NCI-H1092 treated with DMSO at 0.1 percent for 48 hours (cell line): ENCODE measurements around the gene LINGO1.

Source experiments
- DNase-seq: peaks from one replicate; lab custom pipeline; 2025; lab: John Stamatoyannopoulos, UW

The LINGO1 gene

DNA sequence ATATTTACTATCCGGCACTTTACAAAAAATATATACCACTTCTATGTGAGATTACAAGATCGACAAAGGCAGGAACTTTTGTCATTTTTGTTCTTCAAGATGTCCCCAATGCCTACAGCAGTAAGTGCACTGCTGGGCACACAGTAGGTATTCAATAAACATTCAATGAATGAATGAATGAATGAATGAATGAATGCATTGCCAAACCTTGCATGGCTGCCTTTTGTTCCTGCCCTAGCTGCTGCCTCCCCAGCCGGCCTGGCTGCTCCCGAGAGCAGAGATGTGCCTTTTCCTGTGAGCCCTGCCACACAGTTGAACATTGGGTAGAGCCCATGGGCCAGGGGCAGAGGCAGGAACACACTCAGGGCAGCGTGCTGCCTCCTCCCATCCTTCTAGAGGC is 37.5 kb downstream of the LINGO1 start:
- no peak for DNase-seq

DNA sequence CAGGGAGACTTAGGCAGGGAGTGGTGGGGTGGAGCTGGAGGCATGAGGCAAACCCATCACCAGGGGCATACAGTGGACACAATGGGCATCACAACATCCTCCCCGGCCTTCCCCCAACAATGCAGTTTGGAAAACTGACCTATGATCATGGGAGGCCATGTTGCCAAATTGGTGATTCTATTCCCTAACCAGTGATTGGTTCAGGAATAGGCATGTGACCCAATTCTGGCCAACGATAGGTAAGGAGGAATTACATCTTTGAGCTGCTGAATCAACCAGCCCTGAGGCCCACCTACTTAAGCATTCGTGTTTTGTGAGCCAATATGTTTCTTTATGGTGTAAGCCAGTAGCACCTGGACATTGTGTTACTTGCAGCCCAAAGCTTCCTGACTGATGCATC is 40.0 kb downstream of the LINGO1 start:
- no peak for DNase-seq

GRCh38 chr15:77591968-77592613 is 40.6 kb downstream of the LINGO1 start:
- no peak for DNase-seq

DNA sequence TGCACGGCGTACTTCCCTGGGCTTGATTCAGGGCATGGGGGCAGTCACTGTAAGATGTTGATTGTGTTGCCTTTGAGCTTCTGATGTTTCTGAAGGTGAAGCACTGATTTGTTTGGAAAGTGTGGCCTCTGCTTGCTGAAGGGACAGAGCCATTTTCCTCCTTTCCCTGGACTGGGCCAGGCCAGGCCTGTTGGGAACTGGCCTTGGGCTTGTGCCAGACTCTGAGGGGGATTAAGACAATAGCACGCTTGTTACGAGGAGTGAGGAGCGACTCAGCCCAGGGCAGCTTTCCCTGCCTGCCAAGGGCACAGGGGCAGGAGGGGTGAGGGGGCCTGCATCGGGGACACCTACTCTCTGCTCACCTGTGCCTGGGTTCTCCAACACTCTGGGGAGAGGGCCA is 42.9 kb downstream of the LINGO1 start:
- peak; percentile 6 for DNase-seq

DNA sequence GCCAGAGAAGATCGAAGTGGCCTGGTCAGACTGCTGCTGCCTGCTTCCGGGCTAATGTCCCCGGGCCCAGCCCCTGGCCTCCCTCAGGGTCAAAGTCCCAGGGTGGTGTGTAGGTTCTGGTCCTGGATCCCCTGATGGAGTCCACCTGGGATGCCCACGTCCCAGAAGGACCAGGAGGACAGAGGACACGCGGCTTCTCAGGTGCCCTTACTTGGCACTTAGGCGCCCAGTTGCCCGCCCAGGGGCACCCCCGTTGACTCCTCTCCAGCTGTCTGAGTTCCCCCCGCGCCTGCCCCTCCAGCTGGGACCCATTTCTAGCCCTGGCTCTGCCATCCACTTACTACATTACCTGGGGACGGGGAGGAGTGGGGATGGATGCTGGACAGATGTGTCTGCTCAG is 44.6 kb downstream of the LINGO1 start:
- DNase-seq: no peak

- no peak for DNase-seq
Observed at GRCh38 chr15:77584691-77585090, 48.0 kb downstream of the LINGO1 start.

DNA sequence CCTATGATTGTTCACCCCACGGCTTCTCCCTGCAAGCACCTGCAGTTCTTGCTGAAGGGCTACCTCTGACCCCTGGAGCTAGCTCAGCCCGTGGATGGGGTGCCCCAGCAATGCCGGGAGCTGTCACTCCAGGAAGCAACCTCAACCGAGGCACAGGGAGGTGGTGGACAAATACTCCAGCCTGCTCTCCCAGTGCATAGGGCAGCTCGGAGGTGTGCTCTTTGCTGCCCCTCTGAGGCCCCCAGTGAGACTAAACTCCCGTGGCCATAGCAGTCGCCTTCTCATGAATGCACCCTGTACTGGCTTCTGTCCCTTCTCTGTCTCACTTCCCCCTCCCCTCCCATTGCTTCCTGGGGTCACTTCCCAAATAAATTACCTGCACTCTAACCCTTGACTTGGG is 48.5 kb downstream of the LINGO1 start:
- no peak for DNase-seq

DNA sequence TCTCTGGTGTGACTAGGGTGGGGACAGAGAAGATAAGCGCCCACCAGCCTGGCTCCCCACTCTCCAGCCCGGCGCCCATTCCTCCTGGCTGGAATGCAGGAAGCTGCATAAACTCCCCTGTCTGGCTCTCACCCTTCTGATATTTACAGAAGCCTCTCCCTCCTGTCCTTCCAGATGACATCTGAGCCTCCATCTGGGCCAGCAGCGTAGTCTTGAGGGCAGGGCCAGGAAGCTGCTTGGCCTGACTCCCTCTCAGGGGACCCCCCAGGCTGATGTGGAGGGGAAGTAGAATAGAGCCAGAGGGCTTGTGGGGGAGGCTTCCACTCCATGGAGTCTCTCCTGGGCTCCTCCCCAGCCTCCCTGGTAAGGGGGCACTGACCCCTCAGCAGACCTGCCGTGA is 49.9 kb downstream of the LINGO1 start:
- no peak for DNase-seq

DNA sequence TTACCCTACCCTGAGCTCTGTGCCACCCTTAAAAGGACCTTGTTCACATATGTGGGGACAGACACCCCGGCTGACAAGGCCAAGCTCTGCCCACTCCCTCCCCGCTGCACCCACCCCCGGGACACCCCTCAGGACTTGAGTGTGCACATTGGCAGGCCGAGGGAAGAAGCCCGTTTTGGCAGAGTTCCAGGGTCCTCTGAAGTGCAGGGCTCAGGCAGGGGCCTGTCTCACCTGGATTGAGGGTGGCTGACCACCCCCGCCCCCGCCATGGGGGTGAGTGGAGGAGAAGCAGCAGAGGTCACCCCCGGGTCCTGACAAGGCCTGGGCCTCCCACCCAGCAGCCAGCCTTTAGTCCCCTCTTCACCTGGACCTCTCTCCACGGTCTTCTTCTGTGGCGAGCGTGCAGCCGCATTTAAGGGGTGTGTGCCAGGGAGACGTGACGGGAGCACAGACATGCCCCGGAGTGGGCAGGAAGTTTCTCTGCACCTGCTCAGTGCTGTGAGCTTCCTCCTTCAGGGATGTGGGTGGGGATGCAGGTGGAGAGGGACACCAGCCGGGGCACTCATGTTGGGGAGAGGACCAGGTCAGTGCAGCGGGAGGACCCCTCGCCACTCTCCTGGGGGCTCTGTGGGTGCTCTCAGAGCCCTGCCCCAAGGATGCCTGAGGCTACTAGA is 50.7 kb downstream of the LINGO1 start:
- DNase-seq: no peak

DNA sequence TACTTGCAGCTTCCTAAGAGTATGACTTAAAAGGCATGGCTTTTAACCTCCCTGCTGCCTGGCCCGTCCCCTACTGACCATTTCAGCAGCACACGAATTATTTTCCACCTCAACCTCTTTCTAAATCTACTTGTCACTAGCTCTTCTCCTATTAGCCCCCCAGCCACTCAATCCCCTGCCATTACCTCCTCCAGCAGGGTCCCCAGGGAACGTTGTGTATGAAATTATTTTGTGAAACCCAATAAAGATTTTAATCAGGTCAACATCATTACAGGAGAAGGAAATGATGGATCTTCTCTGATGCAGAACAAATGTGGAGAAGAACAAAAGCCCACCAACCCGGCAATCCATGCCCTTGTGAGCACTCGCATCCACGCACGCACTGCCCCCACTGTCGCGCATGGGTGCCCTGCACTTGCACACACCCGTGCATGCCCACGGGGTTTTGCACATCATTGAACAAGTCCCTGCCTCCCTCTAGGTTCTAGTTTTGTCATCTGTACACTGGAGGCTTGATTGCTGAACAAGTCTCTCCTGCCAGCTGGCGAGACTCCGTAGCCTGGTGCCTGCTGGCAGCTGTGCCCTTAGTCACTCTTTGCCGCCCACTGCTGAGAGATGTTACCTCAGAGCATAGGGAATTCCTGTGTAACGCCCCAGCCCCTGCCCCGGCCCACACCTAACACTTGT is 51.6 kb downstream of the LINGO1 start:
- peak; percentile 8 for DNase-seq

DNA sequence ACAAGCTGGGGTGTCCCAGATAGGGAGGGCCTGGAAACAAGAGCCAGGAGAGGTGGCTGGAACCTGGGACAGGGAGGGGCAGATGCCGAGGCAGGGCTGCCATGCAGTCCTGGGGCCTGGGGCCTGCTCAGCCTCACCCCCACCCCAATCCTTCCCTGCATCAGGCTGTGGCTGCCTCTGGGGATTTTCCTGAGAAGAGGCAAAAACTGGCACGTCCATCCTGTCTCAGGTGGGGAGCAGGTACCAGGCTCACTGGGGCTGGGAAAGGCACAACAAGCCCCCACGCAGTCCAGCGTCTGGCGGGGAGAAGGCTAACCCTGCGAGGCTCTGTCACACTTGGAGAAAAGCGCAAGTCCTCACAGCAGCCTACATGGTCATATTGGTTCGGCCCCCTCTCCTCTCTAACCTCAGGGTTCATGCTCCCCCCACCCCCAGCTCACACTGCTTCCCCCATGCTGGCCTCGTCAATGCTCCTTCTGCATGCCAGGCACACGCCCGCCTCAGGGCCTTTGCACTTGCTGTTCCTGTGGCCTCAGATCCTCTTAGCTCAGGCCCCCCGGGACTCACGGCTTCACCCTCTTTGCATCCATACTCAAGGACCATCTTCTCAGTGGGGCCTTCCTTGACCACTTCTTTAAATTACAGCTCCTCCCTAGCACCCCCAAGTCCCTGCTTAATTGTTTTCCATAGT is 53.1 kb downstream of the LINGO1 start:
- DNase-seq: no peak

DNA sequence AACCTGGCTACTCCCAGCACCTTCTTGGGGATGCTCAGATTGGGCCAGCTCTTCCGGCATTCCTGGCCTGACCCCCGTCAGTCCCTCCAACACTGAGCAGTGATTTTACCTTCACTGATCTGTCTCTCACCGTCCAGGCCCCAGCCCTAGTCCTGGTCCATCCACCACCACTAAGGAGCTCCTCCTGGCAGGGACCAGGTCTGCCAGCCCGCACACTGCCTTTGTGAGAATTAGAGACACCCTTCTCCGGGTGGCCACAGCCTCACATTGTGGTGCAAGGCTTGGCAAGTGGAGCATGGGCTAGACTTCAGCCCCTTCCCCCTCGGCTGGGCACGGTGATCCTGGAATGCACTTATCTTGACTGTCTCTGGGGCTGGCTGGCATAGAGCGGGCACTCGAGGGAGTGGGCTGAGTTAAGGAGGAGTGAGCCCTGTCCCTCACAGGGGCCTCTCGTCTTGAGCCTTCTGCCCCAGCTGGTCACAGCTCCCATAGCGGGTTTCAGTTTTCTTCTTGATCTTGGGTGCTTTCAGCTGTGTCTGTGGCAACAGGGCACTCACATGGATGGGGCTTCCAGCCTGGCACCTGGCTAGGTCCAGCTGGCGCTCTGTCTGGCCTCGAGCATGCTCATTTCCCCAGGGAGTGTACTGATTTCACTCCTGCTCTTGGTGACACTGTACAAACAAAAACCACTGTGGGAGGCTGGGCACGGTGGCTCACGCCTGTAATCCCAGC is 53.9 kb downstream of the LINGO1 start:
- DNase-seq: peak; percentile 11

DNA sequence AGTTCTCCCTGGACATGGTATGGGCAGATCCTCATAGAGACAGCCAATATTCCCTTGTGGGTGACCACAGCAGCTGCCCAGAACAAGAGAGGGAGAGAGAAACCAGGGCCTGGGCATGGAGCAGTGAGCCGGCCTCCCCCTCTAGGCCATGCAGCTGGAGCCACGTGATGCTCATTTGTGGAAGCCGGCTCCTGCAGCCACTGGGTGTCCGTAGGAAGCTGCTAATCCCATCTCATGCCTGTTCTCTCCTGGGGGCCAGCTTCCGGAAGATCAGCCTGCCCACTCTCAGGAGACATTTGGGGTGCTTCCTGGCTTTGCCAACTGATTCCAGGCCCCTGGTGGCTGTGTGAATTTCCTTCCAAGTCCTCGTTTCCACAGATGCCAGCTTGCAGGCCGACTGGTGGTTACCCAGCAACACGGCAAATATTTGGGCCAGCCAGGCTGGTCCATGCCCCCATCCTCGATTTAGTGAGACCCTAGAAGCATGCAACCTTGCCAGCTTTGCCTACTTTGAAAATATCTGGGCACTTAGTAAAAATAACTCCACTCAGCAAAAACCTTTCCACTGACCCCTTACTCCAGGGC is 55.3 kb downstream of the LINGO1 start:
- no peak for DNase-seq

- DNase-seq: no peak
Observed at GRCh38 chr15:77576538-77576937, 56.2 kb downstream of the LINGO1 start.

GRCh38 chr15:77575203-77575934 is 57.3 kb downstream of the LINGO1 start:
- DNase-seq: no peak

DNA sequence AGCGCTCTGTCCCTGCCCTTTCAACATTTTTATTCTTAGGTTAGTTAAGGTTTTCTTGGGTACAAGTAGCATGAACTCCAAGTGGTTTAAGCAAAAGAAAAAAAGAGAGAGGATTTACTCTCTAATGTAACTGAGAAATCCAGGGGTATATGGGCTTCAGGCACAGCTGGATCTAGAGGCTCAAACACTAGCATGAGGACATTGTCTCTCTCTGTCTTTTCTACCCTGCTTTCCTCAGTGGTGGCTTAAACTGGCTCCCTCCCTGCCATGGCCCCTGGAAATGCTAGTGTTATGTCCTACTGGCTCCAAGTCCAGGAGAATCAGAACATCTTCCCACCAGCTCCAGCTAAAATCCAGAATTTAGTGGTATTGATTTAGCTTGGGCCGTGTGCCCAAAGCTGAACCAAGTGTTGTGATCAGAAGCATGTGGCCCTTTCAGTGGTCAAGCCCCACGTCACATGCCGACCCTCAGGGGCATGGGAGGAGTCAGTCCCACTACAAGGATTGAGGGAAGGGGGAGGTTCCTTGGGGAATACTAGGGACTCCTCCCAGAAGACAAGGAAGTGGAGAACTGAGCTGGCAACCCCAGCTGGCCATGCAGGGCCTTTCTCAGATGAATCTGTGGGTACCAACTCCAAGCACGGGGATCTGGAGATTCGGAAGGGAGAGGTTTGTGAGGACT is 58.0 kb downstream of the LINGO1 start:
- no peak for DNase-seq

DNA sequence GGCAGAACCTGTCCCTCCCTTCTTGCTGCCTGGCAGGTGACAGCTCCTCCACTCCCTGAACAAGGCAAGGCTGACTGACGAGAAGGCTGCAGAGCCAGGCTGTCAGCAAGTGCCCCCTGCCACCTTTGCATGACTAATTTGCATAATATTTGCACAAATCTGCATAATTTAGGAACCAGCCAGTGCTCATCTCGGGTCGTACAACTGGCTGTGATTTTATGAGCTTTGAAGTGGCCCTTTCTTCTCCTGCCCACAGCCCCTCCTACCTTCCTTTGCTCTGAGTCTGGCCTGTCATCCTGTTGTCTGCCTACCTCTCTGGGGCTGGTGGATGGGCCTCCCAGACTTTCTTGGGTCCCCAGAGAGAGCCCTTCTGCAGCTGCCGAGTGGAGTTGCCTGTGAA is 58.9 kb downstream of the LINGO1 start:
- no peak for DNase-seq

- no peak for DNase-seq
Observed at GRCh38 chr15:77572186-77572585, 60.5 kb downstream of the LINGO1 start.

- no peak for DNase-seq
Observed at GRCh38 chr15:77571741-77572140, 61.0 kb downstream of the LINGO1 start.

DNA sequence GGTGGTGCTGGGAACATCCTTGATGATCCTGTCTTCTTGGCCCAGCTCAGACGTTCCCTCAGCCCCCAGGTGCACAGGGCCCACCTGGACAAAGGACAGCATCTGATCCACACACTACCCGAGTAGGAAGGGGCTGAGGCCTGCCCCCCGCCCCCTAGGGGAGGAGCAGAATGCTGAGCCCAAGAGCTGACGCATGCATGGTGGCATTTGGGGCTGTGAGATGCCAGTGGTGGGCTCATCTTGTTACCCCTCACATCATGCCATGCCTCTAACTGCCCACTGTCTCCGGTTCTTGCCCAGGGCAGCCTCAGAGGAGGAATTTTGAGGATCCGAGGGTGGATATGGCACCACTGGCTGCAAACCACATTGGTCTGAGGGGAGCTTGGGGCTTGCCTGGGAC is 61.5 kb downstream of the LINGO1 start:
- DNase-seq: no peak

DNA sequence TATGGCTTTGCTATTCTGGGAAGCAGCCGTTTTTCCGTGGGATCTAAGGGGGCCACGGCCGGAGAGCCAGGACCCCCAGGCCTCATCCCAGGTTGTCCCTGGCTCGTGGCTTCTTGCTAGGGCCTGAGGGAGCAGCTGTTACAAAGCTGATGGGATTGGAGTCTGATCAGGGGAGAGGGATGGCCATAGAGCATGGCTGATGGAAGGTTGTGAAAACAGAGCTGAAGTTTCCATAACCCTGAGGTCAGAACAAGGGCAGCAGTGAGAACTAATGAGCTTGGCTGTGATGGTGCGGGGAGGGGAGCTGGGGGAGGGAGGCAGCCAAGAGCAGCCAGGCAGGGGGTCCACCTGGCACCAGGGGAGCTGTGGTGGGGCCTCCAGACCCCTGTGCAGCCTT is 63.0 kb downstream of the LINGO1 start:
- DNase-seq: peak; percentile 42
